Stimulated activated CD4-positive, alpha-beta T cell treated with anti-CD3 and anti-CD28 coated beads, Interleukin-2, amount 100 ng/mL, for 24 hours (primary cell): ENCODE results near the gene UNC45A.
"Not testable (repeated sequence)": the region's sequence is repeated elsewhere in the genome, so short reads cannot be mapped to it uniquely, and the experiment has no call there.

Experiments used
- DNase-seq, 2 donors: peaks; one replicate each; pipeline ENCODE4 v3.0.0-alpha.2; 2020

Gene UNC45A

GRCh38 chr15:90916461-90916860, 18.6 kb upstream of the UNC45A start:
- DNase-seq, result no peak

- no peak for DNase-seq
Observed at GRCh38 chr15:90917569-90917968, 17.5 kb upstream of the UNC45A start.

- no peak for DNase-seq
Observed at GRCh38 chr15:90918034-90918788, 16.9 kb upstream of the UNC45A start.

DNA sequence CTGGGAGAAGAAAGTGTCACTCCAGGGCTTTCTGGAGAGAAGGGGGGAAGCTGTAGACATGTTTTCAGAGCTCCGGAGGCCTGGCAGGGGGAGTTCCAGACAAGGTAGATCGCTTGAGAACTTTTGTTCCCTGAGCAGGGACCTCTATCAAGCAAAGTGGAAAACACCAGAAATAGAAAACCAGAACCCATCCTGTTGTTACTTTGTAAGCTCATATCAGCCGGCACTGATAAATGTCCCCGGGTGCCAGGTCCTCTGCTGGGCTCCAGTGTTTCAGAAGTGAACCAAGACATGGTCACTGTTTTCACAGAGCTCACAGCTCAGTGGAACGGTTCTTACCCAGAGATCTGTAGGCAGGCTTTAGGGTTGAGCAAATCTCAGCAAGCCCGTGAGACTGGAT, 16.2 kb upstream of the UNC45A start:
- no peak for DNase-seq

GRCh38 chr15:90921887-90922286, 13.2 kb upstream of the UNC45A start:
- no peak for DNase-seq

- DNase-seq, result peak in 1 of 2 donors; percentile 26
Observed at GRCh38 chr15:90922712-90923322, 12.3 kb upstream of the UNC45A start.

DNA sequence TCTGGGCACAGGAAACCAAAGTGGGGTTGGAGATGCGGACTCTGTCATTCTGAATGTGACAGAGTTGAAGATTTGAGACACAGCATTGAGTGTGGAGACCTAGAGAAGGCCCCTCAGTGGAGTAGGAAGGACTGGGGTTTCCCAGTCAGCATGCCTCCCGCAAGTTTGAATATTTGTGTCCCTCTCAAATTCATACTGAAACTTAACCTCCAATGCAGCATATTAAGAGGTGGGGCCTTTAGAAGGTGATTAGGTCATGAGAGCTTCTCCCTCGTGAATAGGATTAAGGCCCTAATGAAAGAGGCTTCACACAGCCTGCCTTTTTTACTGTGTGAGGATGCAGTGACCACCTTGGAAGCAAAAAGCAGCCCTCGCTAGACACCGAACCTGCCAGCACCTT, 10.7 kb upstream of the UNC45A start:
- DNase-seq, result no peak

GRCh38 chr15:90926766-90927165, 8.3 kb upstream of the UNC45A start:
- DNase-seq, result not testable (repeated sequence)

DNA sequence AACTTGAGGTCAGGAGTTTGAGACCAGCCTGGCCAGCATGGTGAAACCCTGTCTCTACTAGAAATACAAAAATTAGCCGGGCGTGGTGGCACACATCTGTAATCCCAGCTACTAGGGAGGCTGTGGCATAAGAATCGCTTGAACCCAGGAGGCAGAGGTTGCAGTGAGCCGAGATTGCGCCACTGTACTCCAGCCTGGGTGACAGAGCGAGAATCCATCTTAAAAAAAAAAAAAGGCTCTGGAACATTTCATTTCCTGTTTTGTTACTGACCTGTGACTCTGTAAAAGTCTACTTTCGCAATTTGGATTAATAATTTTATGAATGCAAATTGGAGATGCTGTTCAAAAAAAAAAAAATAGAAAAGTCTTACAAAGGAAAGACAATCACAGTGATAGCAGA, 7.0 kb upstream of the UNC45A start:
- not testable (repeated sequence) for DNase-seq

DNA sequence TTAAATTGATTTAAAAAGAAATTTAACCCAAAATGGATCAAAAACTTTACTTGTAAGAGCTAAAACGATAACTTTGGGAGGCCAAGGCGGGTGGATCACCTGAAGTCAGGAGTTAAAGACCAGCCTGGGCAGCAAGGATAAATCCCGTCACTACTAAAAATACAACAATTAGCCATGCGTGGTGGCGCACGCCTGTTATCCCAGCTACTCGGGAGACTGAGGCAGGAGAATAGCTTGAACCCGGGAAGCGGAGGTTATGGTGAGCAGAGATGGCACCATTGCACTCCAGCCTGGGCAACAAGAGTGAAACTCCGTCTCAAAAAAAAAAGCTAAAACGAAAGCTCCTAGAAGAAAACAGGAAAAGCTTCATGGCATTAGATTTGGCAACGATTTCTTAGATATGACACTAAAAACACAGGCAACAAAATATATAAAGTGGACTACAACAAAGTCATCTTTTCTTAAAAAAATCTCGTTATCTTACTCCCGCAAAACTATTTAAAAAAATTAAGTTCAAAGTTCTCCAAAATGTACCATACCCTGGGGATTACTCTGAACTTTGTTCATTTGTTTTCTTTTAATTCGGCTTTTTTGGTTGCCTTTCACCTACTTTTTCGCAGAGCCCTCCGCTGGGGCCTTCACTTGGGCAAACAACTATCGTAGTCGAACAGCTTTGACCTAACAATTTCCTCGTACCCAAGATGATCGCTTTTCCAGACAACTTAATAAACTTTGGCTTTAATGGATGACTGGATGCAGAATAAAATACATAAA, 5.7 kb upstream of the UNC45A start:
- no peak for DNase-seq

GRCh38 chr15:90930861-90931574, 4.1 kb upstream of the UNC45A start:
- peak in 1 of 2 donors; percentile 16 for DNase-seq

DNA sequence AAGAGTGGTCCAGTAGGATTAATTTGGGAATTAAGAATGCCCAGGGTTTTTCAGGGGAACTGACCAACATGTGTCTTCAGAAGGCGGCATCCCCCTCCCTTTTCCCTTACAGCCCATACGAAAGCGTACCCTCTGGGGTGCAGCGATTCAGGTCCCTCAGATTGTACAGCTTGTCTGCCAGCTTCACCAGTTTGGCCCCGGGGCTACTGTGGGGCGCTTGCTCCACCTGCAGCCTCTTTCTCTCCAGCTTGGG, 3.6 kb upstream of the UNC45A start:
- DNase-seq, result no peak

- DNase-seq, result peak; percentile 96 to 97
Observed at GRCh38 chr15:90931828-90932659, 3.0 kb upstream of the UNC45A start, which contains the start of gene HDDC3. TSS of gene HDDC3 (minus strand) at chr15:90932549. CDS start at chr15:90932540, 9 bp downstream.

DNA sequence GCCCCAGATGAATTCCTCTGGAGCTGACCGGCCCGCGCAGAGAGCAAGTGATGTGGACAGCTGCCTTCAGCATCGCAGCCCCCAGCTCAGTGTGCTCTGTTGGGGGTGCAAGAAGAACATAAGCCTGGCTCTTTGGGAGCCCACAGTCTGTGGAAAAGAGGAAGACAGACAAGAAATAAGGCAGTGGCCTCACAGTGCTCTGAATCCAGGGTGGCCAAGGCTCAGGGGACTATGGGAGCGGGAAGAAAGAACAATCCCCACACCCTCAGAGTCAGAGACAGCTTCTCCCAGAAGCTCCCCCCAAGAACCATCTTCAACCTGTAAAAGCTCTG, 2.5 kb upstream of the UNC45A start:
- DNase-seq, result no peak

DNA sequence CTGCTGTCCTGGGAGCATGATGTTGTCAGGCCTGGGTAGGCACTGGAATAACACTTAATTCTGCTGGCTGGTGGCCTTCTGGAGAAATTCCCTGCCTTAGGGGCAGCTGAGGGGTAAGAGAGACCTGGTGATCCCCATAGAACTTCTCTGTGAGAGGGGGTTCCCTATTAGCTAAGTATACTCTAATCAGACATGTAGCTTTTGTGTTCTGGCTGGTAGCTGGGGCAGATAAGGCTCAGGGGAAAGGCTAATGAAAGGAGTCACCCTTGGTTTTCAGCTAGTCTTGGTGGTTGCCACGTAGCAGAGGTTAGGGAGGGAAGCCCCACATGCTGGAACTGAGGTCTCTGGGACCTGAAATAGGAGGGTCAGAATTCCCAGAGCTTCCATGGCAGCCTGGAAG, 1.8 kb upstream of the UNC45A start:
- DNase-seq, result no peak

GRCh38 chr15:90934256-90934948, 683 bp upstream of the UNC45A start:
- DNase-seq, result peak; percentile 88 to 91

DNA sequence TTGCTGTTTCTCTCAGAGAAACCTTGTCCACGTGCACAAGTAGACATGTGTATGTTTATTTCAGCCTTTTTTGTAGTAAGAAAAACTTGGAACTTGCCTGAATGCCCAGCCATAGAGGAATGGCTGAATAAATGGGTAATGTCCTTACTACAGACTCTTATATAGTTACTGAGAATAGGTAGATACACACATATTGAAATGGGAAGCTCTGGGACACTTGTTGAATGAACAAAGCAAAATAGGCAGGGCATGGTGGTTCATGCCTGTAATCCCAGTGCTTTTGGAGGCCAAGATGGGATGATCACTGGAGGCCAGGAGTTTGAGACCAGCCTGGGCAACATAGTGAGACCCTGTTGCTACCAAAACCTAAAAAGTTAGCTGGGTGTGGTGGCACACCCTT, 1.7 kb downstream of the UNC45A start:
- DNase-seq, result no peak

DNA sequence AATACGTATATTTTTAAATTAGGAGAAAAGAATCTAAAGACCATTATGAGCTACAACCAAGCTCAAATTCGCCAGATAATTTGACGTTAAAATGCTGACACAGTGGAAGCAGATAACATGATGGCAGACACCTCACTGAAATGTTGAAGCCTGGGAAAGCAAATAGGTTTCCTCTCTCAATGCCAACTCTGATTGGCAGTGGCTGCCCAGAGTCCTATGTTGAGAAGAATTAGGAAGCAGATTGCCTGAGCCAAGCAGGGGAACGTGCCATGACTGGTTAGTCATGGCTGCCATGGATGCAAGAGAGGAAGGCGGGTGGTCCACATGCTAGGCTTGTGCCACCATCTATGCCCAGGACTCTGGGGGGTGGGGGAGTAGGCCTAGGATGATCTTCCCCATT, 3.2 kb downstream of the UNC45A start:
- no peak for DNase-seq

DNA sequence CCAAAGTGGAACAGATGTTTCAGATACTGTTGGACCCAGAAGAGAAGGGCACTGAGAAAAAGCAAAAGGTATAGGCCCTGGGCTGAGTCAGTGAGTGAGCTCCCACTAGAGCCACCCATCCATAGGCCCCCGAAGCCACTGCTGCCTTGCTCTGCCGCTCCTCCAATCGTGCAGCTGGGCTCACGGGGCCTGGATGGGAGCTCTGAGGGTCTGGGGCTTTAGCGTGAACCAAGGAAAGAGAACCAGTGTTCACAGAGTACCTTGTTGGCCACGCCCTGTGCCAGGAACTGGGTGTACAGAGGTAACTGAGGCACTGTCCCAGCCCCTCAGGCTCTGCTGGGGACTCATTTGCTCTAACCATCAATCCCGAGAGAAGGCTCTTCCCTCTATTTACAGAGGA, 4.7 kb downstream of the UNC45A start:
- DNase-seq, result no peak

GRCh38 chr15:90941038-90941437, 6.0 kb downstream of the UNC45A start:
- no peak for DNase-seq

DNA sequence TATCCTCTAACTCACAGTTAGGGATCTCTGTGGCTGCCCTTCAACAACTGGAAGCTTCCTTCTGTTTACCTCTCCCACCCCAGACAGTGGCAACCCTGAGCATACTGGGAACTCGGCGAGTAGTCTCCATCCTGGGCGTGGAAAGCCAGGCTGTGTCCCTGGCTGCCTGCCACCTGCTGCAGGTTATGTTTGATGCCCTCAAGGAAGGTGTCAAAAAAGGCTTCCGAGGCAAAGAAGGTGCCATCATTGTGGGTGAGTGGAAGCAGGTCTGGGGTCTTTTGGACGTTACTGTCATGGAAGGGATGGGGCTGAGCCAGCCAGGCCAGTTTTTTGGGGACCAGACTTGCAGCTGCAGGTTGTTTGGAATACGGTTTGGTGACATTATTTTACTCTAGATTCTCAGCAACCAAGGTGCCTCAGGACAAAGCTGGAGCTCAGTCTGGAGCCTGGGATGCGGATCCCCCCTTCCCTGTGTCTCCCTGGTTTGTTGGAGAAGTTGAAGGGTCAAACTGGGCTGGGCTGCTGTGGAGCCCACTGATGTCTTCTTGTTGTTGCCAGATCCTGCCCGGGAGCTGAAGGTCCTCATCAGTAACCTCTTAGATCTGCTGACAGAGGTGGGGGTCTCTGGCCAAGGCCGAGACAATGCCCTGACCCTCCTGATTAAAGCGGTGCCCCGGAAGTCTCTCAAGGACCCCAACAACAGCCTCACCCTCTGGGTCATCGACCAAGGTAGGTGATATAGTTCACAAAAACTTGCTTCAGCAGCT, 7.5 kb downstream of the UNC45A start:
- DNase-seq, result no peak
